ENCODE data around the gene SNX21. TPM values are rescaled to one million over a fixed set of nuclear protein-coding genes. Genes with fewer than 3 reads are reported as not detected.
"Not testable (repeated sequence)": the region's sequence is repeated elsewhere in the genome, so short reads cannot be mapped to it uniquely, and the experiment has no call there.

The SNX21 gene
- total RNA-seq, 2 experiments from 2014 or later = 0.36 to 0.89 TPM

GRCh38 chr20:45873409-45874103 lies 40.0 kb downstream of the SNX21 start:
- Mint-ChIP-seq H3K27me3 (no peaks in the 10 kb centered on the region), H3K4me1 (ENCODE audit: low read depth) (no peaks in the 10 kb centered on the region), H3K9me3 (no peaks in the 10 kb centered on the region), H3K4me3 (no peak overlapping the region), H3K27ac (no peak overlapping the region), H3K36me3 (ENCODE audit: low read depth) (peaks cover 7% of the 10 kb centered on the region)
- no peak for TF ChIP-seq CTCF (IDR thresholded peaks at IDR 0.05)
- no peak overlapping the region for H3K27ac ChIP-seq (ENCODE audit: low read depth in 1 of 2, low read length in 2 of 2)
- CTCF ChIA-PET = no interaction called here
- no peaks in the 10 kb centered on the region for H3K27me3 ChIP-seq (ENCODE audit: control insufficient read depth in 1 of 2, insufficient read depth in 2 of 2, low read length in 2 of 2)
- POLR2A ChIA-PET = no interaction called here
- no peak overlapping the region for H3K4me3 ChIP-seq (ENCODE audit: low read length)
- H3K36me3 ChIP-seq (ENCODE audit: insufficient read depth, low read length) = peaks cover 15% of the 10 kb centered on the region
- no peak for DNase-seq
- intact Hi-C loops (cut with DNase I, micrococcal nuclease) = no loop called here
- no peaks in the 10 kb centered on the region for H3K9me3 ChIP-seq (ENCODE audit: control insufficient read depth in 1 of 2, insufficient read depth in 1 of 2, low read length in 2 of 2)
- ATAC-seq (ENCODE audit: poor library complexity) = no peak
- H3K4me1 ChIP-seq (ENCODE audit: insufficient read depth, low read length) = no peaks in the 10 kb centered on the region

- ATAC-seq (ENCODE audit: poor library complexity); POLR2A ChIA-PET; H3K4me3 Mint-ChIP-seq; H3K27me3 ChIP-seq (ENCODE audit: control insufficient read depth in 1 of 2, insufficient read depth in 2 of 2, low read length in 2 of 2); H3K9me3 Mint-ChIP-seq; H3K4me3 ChIP-seq (ENCODE audit: low read length); DNase-seq; H3K27ac ChIP-seq (ENCODE audit: low read depth in 1 of 2, low read length in 2 of 2); H3K27ac Mint-ChIP-seq; intact Hi-C loops (cut with DNase I, micrococcal nuclease); H3K9me3 ChIP-seq (ENCODE audit: control insufficient read depth in 1 of 2, insufficient read depth in 1 of 2, low read length in 2 of 2); H3K27me3 Mint-ChIP-seq; H3K4me1 Mint-ChIP-seq (ENCODE audit: low read depth); H3K4me1 ChIP-seq (ENCODE audit: insufficient read depth, low read length); H3K36me3 Mint-ChIP-seq (ENCODE audit: low read depth): not testable (repeated sequence)
- peaks cover 16% of the 10 kb centered on the region for H3K36me3 ChIP-seq (ENCODE audit: insufficient read depth, low read length)
- CTCF ChIA-PET = interaction anchor here (0.7 kb wide), 1 partner anchor 50 kb away, joined by 4 read pairs; no protein-coding TSS in a partner anchor
Observed at GRCh38 chr20:45874104-45874481, 40.5 kb downstream of the SNX21 start.

GRCh38 chr20:45874576-45874975 lies 41.0 kb downstream of the SNX21 start:
- Histone ChIP-seq H3K4me3 (ENCODE audit: low read length) (no peak overlapping the region), H3K36me3 (ENCODE audit: insufficient read depth, low read length) (peaks cover 16% of the 10 kb centered on the region), H3K27me3 (ENCODE audit: control insufficient read depth in 1 of 2, insufficient read depth in 2 of 2, low read length in 2 of 2) (no peaks in the 10 kb centered on the region), H3K4me1 (ENCODE audit: insufficient read depth, low read length) (no peaks in the 10 kb centered on the region), H3K27ac (ENCODE audit: low read depth in 1 of 2, low read length in 2 of 2) (no peak overlapping the region), H3K9me3 (ENCODE audit: control insufficient read depth in 1 of 2, insufficient read depth in 1 of 2, low read length in 2 of 2) (no peaks in the 10 kb centered on the region)
- intact Hi-C loops (cut with DNase I, micrococcal nuclease) = no loop called here
- H3K27me3 Mint-ChIP-seq = no peaks in the 10 kb centered on the region
- H3K4me3 Mint-ChIP-seq = no peak overlapping the region
- no peak overlapping the region for H3K27ac Mint-ChIP-seq
- POLR2A ChIA-PET = no interaction called here
- peaks cover 7% of the 10 kb centered on the region for H3K36me3 Mint-ChIP-seq (ENCODE audit: low read depth)
- TF ChIP-seq CTCF (IDR thresholded peaks at IDR 0.05) = no peak
- DNase-seq (no peak), ATAC-seq (ENCODE audit: poor library complexity) (no peak)
- CTCF ChIA-PET = interaction anchor here (0.7 kb wide), 2 partner anchors 50 to 59 kb away, joined by 4 to 6 read pairs; no protein-coding TSS in a partner anchor
- H3K9me3 Mint-ChIP-seq = no peaks in the 10 kb centered on the region
- no peaks in the 10 kb centered on the region for H3K4me1 Mint-ChIP-seq (ENCODE audit: low read depth)
